ENCODE data around the gene MICAL3. TPM values are rescaled to one million over a fixed set of nuclear protein-coding genes. Genes with fewer than 3 reads are reported as not detected.

The MICAL3 gene
- total and polyA plus RNA-seq, 2 of the 8 experiments (the other 6 are each of a cell fraction or from before 2014, with no cell fraction given): 8.3 to 41.8 TPM

DNA sequence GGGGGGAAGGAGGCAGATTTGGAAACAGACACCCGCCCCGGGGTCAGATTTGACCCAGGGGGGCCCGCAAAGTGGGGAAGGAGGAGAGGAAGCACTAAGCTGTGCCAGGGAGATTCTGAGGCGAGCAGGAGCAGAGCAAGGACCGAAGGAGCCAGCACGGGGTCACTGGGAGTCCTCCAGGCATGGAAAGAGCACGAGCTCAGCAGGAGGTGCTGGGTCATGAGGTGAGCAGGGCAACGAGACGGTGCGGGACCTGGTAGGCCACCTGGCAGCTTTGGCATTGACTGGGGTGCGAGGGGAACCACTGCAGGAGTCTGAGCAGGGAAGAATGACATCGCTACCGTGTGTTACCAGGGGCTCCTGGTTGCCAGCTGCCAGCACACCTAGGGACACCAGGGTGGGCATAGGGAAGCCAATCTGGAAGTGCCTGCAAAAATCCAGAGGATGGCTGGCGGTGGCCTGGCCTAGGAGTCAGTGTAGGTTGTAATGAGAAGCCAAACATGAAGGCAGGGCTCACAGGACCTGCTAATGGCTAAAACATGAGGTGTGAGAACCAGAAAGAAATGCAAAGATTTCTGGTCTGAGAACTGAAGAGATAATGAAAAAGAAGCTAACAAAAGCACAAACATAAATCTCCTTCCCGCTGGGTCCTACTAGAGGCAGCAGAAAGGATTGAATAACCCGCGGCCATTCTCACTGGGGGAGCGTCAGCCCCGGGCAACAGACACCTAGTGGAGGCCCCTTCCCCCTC lies 63.5 kb downstream of the MICAL3 start (continued):
- TF ChIP-seq, protein P1, sequence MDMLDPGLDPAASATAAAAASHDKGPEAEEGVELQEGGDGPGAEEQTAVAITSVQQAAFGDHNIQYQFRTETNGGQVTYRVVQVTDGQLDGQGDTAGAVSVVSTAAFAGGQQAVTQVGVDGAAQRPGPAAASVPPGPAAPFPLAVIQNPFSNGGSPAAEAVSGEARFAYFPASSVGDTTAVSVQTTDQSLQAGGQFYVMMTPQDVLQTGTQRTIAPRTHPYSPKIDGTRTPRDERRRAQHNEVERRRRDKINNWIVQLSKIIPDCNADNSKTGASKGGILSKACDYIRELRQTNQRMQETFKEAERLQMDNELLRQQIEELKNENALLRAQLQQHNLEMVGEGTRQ (IDR thresholded peaks at IDR 0.05; ENCODE audit: low read length): no peak
- TF ChIP-seq, protein P2, sequence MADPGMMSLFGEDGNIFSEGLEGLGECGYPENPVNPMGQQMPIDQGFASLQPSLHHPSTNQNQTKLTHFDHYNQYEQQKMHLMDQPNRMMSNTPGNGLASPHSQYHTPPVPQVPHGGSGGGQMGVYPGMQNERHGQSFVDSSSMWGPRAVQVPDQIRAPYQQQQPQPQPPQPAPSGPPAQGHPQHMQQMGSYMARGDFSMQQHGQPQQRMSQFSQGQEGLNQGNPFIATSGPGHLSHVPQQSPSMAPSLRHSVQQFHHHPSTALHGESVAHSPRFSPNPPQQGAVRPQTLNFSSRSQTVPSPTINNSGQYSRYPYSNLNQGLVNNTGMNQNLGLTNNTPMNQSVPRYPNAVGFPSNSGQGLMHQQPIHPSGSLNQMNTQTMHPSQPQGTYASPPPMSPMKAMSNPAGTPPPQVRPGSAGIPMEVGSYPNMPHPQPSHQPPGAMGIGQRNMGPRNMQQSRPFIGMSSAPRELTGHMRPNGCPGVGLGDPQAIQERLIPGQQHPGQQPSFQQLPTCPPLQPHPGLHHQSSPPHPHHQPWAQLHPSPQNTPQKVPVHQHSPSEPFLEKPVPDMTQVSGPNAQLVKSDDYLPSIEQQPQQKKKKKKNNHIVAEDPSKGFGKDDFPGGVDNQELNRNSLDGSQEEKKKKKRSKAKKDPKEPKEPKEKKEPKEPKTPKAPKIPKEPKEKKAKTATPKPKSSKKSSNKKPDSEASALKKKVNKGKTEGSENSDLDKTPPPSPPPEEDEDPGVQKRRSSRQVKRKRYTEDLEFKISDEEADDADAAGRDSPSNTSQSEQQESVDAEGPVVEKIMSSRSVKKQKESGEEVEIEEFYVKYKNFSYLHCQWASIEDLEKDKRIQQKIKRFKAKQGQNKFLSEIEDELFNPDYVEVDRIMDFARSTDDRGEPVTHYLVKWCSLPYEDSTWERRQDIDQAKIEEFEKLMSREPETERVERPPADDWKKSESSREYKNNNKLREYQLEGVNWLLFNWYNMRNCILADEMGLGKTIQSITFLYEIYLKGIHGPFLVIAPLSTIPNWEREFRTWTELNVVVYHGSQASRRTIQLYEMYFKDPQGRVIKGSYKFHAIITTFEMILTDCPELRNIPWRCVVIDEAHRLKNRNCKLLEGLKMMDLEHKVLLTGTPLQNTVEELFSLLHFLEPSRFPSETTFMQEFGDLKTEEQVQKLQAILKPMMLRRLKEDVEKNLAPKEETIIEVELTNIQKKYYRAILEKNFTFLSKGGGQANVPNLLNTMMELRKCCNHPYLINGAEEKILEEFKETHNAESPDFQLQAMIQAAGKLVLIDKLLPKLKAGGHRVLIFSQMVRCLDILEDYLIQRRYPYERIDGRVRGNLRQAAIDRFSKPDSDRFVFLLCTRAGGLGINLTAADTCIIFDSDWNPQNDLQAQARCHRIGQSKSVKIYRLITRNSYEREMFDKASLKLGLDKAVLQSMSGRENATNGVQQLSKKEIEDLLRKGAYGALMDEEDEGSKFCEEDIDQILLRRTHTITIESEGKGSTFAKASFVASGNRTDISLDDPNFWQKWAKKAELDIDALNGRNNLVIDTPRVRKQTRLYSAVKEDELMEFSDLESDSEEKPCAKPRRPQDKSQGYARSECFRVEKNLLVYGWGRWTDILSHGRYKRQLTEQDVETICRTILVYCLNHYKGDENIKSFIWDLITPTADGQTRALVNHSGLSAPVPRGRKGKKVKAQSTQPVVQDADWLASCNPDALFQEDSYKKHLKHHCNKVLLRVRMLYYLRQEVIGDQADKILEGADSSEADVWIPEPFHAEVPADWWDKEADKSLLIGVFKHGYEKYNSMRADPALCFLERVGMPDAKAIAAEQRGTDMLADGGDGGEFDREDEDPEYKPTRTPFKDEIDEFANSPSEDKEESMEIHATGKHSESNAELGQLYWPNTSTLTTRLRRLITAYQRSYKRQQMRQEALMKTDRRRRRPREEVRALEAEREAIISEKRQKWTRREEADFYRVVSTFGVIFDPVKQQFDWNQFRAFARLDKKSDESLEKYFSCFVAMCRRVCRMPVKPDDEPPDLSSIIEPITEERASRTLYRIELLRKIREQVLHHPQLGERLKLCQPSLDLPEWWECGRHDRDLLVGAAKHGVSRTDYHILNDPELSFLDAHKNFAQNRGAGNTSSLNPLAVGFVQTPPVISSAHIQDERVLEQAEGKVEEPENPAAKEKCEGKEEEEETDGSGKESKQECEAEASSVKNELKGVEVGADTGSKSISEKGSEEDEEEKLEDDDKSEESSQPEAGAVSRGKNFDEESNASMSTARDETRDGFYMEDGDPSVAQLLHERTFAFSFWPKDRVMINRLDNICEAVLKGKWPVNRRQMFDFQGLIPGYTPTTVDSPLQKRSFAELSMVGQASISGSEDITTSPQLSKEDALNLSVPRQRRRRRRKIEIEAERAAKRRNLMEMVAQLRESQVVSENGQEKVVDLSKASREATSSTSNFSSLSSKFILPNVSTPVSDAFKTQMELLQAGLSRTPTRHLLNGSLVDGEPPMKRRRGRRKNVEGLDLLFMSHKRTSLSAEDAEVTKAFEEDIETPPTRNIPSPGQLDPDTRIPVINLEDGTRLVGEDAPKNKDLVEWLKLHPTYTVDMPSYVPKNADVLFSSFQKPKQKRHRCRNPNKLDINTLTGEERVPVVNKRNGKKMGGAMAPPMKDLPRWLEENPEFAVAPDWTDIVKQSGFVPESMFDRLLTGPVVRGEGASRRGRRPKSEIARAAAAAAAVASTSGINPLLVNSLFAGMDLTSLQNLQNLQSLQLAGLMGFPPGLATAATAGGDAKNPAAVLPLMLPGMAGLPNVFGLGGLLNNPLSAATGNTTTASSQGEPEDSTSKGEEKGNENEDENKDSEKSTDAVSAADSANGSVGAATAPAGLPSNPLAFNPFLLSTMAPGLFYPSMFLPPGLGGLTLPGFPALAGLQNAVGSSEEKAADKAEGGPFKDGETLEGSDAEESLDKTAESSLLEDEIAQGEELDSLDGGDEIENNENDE (IDR thresholded peaks at IDR 0.05; ENCODE audit: insufficient replicate concordance, low read length): no peak
- TF ChIP-seq CEBPB (IDR thresholded peaks at IDR 0.05; ENCODE audit: low read depth, low read length) (no peak), TCF12 (IDR thresholded peaks at IDR 0.05; ENCODE audit: low read depth, low read length) (no peak), NRF1 (IDR thresholded peaks at IDR 0.05; ENCODE audit: low read depth, low read length) (no peak)
